Measurements from ENCODE around the gene ZNF101.
A peak's percentile ranks its signal among the peaks of the same experiment; 100 is the strongest.

The ZNF101 gene

GRCh38 chr19:19649580-19649995, 19.1 kb upstream of the ZNF101 start:
- DNase-seq (ENCODE audit: low read depth), result no peak
- no peak overlapping the region for H3K4me3 ChIP-seq (ENCODE audit: control insufficient read depth, low read depth, low read length)
- TF ChIP-seq CTCF (conservative IDR thresholded peaks at IDR 0.05; ENCODE audit: control insufficient read depth, insufficient read depth, low read depth, low read length), result no peak

- H3K4me3 ChIP-seq (ENCODE audit: control insufficient read depth, low read depth, low read length), result no peak overlapping the region
- no peak for TF ChIP-seq CTCF (conservative IDR thresholded peaks at IDR 0.05; ENCODE audit: control insufficient read depth, insufficient read depth, low read depth, low read length)
These were observed 18.3 kb upstream of the ZNF101 start for GRCh38 chr19:19650331-19650730.

GRCh38 chr19:19651076-19651475, 17.6 kb upstream of the ZNF101 start:
- DNase-seq (ENCODE audit: low read depth), result no peak
- no peak for TF ChIP-seq CTCF (conservative IDR thresholded peaks at IDR 0.05; ENCODE audit: control insufficient read depth, insufficient read depth, low read depth, low read length)
- no peak overlapping the region for H3K4me3 ChIP-seq (ENCODE audit: control insufficient read depth, low read depth, low read length)

More at GRCh38 chr19:19650331-19650730, 18.3 kb upstream of the ZNF101 start:
- no peak for DNase-seq (ENCODE audit: low read depth)

GRCh38 chr19:19652482-19653295, 15.9 kb upstream of the ZNF101 start:
- DNase-seq (ENCODE audit: low read depth), result peak; percentile 44
- no peak for TF ChIP-seq CTCF (conservative IDR thresholded peaks at IDR 0.05; ENCODE audit: control insufficient read depth, insufficient read depth, low read depth, low read length)
- no peak overlapping the region for H3K4me3 ChIP-seq (ENCODE audit: control insufficient read depth, low read depth, low read length)

- no peak for TF ChIP-seq CTCF (conservative IDR thresholded peaks at IDR 0.05; ENCODE audit: control insufficient read depth, insufficient read depth, low read depth, low read length)
- DNase-seq (ENCODE audit: low read depth), result no peak
- no peak overlapping the region for H3K4me3 ChIP-seq (ENCODE audit: control insufficient read depth, low read depth, low read length)
These were observed 15.0 kb upstream of the ZNF101 start for GRCh38 chr19:19653597-19654147.

- DNase-seq (ENCODE audit: low read depth), result no peak
- no peak for TF ChIP-seq CTCF (conservative IDR thresholded peaks at IDR 0.05; ENCODE audit: control insufficient read depth, insufficient read depth, low read depth, low read length)
- H3K4me3 ChIP-seq (ENCODE audit: control insufficient read depth, low read depth, low read length), result no peak overlapping the region
These were observed 14.2 kb upstream of the ZNF101 start for GRCh38 chr19:19654441-19654840.

Data from fibroblast of mammary gland (primary cell).